Kidney epithelial cell (primary cell): ENCODE results near the gene ARHGEF17. TPM values are rescaled to one million over a fixed set of nuclear protein-coding genes. Genes with fewer than 3 reads are reported as not detected.
"Not testable (repeated sequence)": the region's sequence is repeated elsewhere in the genome, so short reads cannot be mapped to it uniquely, and the experiment has no call there.

Experiments used
- DNase-seq: peaks from one replicate; pipeline ENCODE4 v3.0.0-alpha.2; 2010; ENCODE audit warnings: low read depth
- H3K27me3 ChIP-seq: 2 replicates; pipeline ENCODE4 v1.6.0; 2011; ENCODE audit warnings: low read length; ENCODE audit not compliant: control insufficient read depth, insufficient read depth
- H3K36me3 ChIP-seq: 2 replicates; pipeline ENCODE4 v1.5.1; 2011; ENCODE audit warnings: low read length; ENCODE audit not compliant: control insufficient read depth, insufficient read depth
- H3K4me3 ChIP-seq: 2 replicates; pipeline ENCODE4 v1.5.1; 2011; ENCODE audit warnings: low read depth, mild to moderate bottlenecking, control low read depth, low read length
- CTCF ChIP-seq: IDR thresholded peaks from 2 replicates; pipeline ENCODE4 v1.5.1; 2011; ENCODE audit warnings: mild to moderate bottlenecking, moderate library complexity, low read length, control low read depth, inconsistent platforms; ENCODE audit not compliant: insufficient read depth, poor library complexity, severe bottlenecking
- total RNA-seq: library from RNA; depleted of rRNA; stranded (reverse); fragments of >200 nt; gene quantifications from 2 replicates; pipeline ENCODE4 v1.2.3, GENCODE V29; 2015

ARHGEF17 gene
- total RNA-seq, 1 donor from 2014 or later: 25.5 TPM

GRCh38 chr11:73271936-73272679, 36.0 kb upstream of the ARHGEF17 start, which contains the start of gene P2RY6:
TSS of gene P2RY6 (plus strand) at chr11:73272338. CDS start at chr11:73296519, 24,181 bp downstream.
- TF ChIP-seq CTCF: no peak
- peak; percentile 28 for DNase-seq

GRCh38 chr11:73272680-73273038, 35.4 kb upstream of the ARHGEF17 start:
- no peaks in the 10 kb centered on the region for H3K27me3 ChIP-seq
- no peak for TF ChIP-seq CTCF
- no peak for DNase-seq

More at GRCh38 chr11:73271936-73272679, 36.0 kb upstream of the ARHGEF17 start, which contains the start of gene P2RY6:
- Histone ChIP-seq H3K36me3 (no peaks in the 10 kb centered on the region), H3K27me3 (no peaks in the 10 kb centered on the region), H3K4me3 (no peak within 1 kb of the TSS)

GRCh38 chr11:73273222-73273895, 34.7 kb upstream of the ARHGEF17 start:
- no peaks in the 10 kb centered on the region for H3K36me3 ChIP-seq
- no peak for TF ChIP-seq CTCF
- no peaks in the 10 kb centered on the region for H3K27me3 ChIP-seq
- no peak for DNase-seq
- H3K4me3 ChIP-seq: no peak overlapping the region

More at GRCh38 chr11:73272680-73273038, 35.4 kb upstream of the ARHGEF17 start:
- H3K4me3 ChIP-seq: no peak overlapping the region
- H3K36me3 ChIP-seq: no peaks in the 10 kb centered on the region

GRCh38 chr11:73274191-73274590, 33.9 kb upstream of the ARHGEF17 start:
- not testable (repeated sequence) for H3K4me3 ChIP-seq, DNase-seq, H3K36me3 ChIP-seq, H3K27me3 ChIP-seq

- H3K4me3 ChIP-seq: no peak overlapping the region
- no peak for TF ChIP-seq CTCF
- H3K36me3 ChIP-seq: no peaks in the 10 kb centered on the region
- no peaks in the 10 kb centered on the region for H3K27me3 ChIP-seq
- DNase-seq: no peak
Observed at GRCh38 chr11:73274722-73275380, 33.2 kb upstream of the ARHGEF17 start.

- H3K27me3 ChIP-seq: no peaks in the 10 kb centered on the region
- H3K36me3 ChIP-seq: no peaks in the 10 kb centered on the region
- TF ChIP-seq CTCF: no peak
- DNase-seq: no peak
- H3K4me3 ChIP-seq: no peak overlapping the region
Observed at GRCh38 chr11:73275381-73275750, 32.7 kb upstream of the ARHGEF17 start.
